Hematopoietic multipotent progenitor cell (in vitro differentiated cells): Measurements from ENCODE around the gene SNRNP25. TPM values are rescaled to one million over a fixed set of nuclear protein-coding genes. Genes with fewer than 3 reads are reported as not detected.
"Not testable (repeated sequence)": the region's sequence is repeated elsewhere in the genome, so short reads cannot be mapped to it uniquely, and the experiment has no call there.

Experiments used
- DNase-seq, 3 donors: peaks; one replicate each; pipeline ENCODE4 v3.0.0-alpha.2; 2011 to 2015; ENCODE audit warnings: low read depth in 2 of 3, low spot score in 2 of 3
- total RNA-seq: library from RNA; depleted of rRNA; stranded (reverse); fragments of >200 nt; gene quantifications from one replicate; pipeline ENCODE4 v1.2.3, GENCODE V29; 2012

The SNRNP25 gene
- total RNA-seq, 1 donor, result 12.4 TPM

DNA sequence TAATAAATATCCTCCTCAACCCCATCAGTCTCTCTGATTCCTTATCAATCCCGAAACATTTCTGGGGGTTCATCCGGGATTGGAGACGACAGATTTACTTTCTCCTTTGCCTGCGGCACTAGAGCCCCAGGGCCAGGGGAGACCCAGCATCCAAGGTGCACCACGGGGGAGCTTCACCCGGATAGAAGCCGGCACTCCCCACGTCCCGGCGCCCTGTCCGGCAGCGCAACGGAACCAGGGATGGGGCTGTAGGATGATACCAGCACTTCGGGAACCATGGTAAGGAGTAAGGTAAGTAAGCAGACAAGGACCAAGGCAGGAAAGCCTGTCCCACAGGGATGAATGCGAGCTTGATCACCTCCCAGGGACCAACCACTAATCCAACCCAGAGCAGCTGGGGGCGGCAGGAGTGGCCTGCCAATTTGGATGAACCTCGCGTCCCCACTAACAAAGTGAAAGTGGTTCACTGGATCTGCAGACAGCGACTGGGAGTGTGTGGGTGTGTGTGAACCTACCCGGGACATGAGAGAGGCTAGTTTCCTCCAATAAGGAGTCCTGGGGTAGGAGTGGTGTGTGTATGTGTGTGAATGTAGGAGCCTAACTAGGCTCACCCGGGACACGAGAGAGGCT is 12.1 kb upstream of the SNRNP25 start:
- no peak for DNase-seq

DNA sequence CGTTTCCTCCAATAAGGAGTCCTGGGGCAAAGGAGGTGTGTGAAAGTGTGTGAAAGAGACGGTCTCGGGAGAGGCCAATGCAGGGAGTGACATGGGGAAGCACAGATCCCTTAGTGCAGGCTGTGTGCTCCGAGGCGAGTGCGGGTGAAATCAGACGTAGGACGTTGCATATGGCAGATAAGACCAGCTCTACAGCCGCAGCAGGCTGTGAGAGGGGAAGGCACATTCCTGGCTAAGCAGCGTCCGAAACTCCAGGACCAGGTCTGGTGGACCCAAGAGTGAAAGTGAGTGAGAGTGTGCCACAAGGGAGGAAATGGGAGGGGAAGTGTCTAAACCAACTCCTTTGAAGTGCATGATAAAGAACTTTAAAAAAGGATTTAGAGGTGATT is 11.6 kb upstream of the SNRNP25 start:
- DNase-seq, result no peak

DNA sequence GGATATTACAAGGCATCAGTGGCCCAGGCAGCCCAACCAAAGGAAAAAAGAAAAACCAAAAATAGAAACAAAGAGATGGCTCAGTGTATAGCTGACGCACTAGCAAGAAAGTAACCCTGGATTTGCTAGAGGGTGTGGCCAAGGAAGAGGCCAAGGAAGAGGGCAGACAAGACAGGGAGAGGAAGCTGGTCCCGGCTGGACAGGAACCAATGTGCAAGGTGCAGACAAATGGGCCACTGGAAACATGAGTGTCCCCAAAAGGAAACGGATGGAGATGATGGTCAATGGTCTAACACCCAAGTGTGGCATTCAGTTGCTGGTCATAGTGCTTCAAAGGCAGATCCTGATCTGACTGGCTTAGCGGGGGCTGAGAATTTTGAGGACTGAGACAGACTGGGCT is 10.9 kb upstream of the SNRNP25 start:
- DNase-seq, result no peak

DNA sequence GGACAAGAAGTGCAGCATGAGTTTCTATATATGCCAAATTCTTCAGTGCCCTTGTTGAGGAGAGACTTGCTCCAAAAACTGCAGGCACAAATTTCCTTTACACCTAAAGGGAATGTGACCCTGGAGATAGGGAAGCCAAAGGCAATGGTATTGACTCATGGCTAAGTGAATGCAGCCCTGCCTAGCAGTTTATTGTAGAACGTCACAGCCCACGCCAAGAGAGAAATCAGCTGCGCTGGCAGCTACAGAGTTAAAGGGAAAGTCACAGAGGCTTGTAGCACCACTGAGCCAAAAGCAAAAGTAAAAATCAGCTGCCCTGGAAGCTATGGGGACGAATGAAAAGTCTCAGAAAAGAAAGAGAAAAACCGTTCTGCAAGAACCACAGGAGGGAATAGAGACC is 10.3 kb upstream of the SNRNP25 start:
- no peak for DNase-seq

DNA sequence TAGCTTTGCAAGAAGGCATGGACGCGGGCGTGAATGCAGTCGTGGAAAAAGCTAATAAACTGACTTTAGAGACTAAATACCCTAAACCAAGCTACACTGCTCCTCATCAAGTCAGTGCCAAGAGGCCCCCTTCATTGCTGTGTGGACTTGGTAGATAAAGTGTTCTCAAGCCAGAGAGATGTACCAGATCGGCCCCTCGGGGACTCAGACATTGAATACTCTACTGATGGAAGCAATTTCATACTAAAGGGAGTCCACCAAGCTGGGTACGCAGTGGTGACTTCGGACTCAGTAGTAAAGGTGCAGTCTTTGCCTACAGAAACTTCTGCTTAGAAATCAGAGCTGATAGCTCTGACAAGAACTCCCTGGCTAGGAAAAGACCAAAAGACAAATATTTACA is 9.0 kb upstream of the SNRNP25 start:
- DNase-seq, result no peak

DNA sequence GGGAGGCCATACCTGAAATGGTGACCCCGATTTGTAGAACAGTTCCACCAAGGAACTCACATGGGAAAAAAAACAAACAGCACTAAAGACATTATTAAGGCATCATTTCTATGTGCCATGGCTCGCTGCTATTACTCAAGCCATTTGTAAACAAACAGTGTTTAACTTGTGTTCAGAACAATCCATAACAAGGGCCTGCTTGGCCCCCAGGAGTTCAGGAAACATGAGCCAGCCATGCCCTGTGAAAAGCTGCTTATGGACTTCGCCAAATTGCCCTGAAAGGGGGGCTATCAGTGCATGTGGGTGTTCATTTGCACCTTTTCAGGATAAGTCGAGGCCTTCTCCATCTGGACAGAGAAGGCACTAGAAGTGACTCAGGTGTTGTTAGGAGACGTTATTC is 8.2 kb upstream of the SNRNP25 start:
- no peak for DNase-seq

DNA sequence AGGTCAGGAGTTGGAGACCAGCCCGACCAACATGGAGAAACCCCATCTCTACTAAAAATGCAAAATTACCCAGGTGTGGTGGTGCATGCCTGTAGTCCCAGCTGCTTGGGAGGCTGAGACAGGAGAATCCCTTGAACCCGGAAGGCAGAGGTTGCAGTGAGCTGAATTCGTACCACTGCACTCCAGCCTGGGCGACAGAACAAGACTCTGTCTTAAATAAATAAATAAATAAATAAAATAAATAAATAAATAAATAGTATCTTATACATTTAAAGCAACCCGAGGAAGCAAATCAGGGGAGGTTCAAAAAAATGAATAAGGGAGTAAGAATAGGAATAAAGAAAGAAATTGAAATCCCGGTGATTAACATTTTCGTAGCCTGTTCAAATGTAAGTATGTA is 7.1 kb upstream of the SNRNP25 start:
- DNase-seq, result not testable (repeated sequence)

DNA sequence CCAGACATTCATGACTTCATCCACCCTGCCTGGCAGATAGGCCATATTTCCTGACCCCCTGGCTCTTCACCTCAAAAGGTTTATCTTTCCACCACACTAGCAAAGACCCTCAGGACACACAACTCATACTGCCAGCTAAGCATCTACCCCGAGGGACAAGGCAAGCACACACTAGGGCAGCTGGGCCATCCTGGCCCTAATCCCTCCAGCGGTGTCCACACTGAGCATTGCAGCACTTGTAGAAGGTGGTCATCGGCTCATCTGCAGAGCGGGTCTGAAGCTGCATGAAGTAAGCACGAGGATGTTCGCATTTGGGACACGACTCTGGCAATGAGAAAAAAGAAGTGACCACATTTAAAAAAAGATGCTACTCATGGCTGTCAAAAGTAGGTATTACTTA is 6.4 kb upstream of the SNRNP25 start:
- DNase-seq, result no peak

DNA sequence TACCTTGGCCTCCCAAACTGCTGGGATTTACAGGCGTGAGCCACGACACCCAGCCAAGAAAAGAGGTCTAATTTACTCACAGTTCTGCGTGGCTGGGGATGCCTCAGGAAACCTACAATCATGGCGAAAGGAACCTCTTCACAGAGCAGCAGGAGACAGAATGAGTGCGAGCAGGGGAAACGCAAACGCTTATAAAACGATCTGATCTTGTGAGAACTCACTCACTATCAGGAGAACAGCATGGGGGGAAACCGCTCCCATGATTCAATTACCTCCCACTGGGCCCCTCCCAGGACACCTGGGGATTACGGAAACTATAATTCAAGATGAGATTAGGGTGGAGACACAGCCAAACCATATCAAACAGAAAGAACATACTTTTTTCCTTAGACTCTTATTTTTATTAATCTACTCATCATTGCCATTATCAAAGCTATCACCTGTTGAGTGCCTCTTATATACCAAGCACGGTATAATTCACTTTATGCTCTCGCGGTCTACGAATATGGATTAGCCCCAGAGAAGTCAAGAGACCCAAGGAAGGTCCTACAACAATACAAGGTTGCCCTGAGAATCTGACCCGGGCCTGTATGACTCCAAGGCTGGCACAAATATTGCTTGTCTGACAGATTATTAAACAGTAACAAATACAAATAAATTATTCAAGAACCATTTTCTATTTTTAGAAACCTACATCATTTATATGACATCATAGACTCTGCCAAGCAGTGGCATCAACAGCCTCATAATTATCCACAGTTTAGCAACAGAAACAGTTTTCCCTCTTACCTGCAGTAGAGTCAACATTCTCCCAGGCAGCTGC is 2.6 kb upstream of the SNRNP25 start:
- DNase-seq, result no peak

DNA sequence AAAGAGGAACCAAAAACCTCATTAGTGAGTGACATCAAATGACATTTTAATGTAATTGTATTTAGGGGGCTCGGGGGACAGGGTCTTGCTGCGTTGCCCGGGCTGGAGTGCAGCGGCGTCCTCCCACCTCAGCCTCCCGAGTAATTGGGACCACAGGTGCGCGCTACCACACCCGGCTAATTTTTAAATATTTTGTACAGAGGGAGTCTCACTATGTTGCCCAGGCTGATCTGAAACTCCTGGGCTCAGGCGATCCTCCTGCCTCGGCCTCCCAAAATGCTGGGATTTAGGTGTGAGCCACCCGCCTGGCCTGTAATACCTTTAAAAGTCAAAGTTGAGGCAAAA is 581 bp downstream of the SNRNP25 start:
- no peak for DNase-seq

DNA sequence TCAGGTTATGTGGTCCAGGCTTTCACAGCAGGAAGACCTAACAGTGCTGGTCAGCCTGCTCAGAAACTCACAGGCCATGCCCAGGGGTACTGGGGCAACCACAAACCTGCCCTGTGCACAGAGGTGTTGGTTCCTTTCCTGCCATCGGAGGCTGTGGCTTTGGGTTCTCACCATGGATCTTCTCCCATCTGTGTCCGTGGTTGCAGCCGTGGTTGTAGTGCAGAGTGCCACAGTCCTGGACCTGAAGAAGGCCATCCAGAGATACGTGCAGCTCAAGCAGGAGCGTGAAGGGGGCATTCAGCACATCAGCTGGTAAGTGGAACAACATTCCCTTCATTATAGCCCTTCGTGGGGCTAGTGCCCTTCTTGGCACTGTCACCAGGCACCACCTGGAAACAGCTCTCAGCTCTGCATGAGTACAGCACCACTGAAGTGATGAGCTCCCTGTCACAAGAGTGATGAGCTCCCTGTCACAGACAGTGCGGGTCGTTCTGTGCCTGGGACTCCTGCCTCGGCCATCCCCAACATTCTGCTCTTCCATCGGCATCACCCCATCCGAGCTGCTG is 2.0 kb downstream of the SNRNP25 start:
- DNase-seq, result no peak

DNA sequence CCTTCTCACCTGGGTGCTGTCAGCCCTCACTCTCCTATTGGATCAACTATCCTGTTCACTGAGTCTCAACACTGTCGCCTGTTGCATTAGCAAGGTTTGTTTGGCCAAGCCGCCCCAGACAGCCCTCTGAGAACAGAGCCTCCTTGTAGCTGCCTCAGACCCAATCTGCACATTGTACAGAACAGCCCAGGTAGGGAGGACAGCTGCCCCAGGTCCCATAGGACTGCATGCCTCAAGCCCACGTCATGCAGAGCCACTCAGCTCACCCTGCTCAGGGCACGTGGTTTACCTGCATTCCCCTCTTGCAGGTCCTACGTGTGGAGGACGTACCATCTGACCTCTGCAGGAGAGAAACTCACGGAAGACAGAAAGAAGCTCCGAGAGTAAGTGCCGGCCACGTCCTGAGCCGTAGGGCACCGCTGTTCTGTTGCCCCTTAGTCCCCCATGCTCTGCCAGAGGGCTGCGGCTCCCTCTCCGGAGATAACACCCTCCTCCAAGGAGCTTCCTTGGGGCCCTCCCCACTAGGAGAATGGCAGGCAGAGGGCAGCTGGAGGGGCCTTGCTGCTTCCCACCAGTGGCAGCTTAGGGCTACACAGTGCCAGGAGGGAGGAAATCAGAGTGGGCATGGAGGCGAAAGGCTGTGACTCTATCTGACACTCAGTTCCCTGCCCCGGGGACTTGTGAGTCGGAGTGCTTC is 2.8 kb downstream of the SNRNP25 start:
- no peak for DNase-seq

DNA sequence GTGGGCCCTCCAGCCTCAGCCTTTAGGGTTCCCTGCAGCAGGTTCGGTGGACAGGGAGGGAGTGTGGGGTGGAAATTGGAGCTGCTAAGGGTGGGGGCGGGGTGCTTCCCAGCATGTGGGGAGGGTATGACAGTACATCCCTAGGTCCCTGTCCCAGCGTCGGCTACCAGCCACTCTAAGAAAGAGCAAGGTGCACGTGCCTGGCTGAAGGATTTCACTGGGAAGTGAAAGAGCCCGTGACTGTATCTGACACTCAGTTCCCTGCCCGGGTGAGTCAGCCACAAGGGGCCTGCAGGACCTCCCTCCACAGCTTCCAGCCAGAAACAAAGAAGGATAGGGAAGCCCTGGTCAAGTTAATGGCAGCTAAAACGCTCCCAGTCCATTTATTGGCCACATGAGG is 4.1 kb downstream of the SNRNP25 start:
- no peak for DNase-seq

DNA sequence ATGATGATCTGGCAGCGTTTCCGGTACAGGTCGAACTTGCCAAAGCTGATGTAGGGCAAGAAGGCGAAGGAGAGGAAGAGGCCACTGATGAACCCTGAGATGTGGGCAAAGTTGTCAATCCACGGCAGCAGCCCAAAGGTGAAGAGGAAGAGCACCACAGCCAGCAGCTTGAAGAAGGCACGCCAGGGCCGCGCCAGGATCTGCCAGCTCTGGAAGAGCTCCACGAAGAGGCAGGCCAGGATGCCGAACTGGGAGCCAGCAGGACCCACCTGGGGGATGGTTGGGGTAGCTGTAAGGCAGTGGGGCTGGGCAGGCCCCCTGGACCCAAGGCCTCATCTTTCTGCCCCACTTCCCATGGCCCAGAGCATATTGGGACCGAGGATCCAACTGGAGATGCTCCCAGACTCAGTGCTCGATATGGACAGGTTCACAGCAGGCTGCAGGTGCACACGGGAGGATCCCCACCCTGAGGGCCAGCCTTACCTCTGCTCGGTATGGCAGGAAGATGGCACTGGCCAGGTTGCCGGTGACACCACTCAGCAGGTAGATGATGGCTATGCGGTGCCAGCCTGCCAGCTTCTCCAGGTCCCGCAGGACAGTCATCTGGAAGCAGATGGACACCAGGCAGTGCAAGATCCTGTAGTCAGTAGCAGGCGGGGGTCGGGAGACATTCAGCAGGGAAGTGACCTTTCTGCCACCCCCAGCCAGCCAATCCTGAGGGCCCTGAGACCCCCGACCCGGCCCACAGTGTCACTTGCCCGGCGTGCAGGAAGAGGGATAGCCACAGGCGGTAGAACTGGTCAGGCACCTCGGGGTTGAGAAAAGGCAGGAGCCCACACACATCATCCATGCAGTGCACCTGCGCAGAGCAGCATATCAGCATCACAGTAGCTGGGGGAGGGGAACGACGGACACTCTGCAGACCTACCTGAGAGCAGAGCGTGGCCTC is 5.1 kb downstream of the SNRNP25 start:
- no peak for DNase-seq

DNA sequence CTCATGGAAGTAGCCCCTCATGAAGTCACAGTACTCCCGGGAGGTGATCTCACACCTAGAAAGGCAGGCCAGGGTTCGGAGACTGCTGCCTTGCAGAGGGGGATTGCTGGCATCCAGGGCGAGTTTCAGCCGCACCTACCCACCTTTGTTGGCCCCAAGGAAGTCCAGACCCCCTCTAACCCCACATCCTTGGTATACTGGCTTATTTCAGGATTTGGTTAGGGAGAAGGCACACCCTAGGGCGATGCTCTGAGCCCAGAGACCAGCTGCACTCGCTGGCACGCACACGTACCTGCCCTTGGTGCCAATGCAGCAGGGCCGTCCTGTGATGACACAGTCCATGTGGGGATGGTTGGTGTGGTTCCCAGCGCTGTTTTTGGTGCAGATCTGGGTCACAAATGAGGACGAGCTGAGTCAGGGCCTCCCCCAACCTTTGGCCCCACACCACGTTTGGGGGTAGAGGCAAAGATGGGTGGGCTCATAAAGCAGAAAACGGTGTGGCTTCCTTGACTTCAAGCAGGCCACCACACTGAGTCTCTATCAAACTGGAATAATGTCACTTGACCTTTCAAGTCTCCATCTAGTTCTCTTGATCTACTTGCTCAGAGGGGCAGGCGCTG is 5.9 kb downstream of the SNRNP25 start:
- DNase-seq, result no peak

DNA sequence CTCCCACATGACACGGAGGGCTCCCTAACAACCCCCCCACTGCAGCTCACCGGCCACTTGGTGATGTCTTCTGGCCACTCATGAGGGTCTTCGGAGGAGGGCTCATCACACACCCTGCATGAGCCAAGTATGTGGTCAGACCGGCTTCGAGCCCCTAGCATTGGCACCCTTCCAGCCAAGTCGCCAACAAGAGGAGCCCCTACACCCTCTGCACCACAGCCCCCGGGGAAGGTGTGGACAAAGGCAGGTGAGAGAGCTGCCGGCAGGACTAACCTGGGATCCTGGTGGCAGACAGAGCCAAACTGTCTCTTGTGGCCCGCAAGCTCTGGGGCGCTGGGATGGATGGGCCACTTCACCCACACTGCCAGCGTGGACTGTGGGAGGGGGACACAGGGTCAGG is 6.5 kb downstream of the SNRNP25 start:
- no peak for DNase-seq

DNA sequence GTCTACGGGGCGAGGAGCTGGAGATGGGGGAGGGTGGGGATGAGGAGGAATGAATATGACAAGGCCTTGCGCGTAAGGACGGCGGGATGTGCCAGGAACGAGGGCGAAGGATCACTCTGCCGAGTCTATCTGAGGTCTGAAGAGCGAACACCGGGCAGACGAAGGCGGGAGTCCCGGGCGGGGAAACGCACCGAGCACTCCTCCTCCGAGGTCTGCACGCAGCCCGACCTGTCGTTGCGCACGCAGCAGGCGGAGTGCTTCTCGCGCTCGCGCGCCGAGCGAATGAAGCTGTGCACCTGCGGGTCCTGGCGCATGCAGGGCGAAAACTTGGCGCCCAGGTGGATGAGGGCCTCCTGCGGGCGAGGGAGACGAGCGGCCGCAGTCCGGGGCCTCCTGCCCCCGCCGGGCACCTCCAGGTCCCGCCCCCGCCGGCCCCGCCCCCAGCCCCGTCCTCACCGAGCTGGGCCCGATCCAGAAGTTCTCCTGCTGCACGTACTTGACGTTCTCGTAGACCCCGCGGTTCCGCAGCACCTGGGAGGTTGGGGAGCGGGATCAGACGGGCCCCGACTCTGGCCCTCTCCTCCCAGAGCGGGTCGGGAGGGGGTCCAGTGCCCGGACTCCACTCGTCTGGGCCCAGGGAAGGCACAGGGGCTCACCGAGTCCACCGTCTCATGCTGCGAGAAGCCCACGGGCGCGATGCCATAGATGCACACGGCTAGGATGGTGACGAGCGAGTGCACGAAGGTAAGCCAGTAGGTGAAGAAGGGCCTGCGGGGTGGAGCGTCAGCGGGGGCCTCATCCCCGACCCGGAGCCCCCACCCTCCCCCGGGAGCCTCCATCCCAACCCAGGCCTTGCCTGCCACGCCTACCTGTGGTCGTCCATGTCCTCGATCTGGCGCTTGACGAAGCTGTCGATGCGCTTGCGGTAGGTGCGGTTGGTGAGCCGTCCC is 7.6 kb downstream of the SNRNP25 start:
- no peak for DNase-seq

DNA sequence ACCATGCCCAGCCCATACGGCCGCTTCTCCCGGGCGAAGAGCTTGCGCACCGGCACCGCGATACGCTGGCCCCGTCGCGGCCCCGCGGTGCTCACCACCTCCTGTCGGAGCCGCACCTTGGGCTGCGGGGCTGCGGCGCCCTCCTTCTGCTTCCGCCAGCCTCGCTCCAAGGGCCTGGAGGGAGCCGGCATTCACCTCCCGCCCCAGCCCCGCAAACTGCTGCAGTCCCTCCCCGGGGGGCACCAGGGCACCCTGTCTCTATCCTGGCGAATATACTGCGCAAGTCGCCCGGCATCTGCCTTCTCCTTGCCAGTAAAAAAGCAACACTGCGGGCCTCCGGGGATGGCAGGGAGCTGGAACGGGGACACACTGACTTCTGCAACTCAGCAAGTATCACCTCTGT is 8.3 kb downstream of the SNRNP25 start:
- DNase-seq, result no peak
